Neural crest cell (in vitro differentiated cells): ENCODE measurements around the gene SMPD2. TPM values are rescaled to one million over a fixed set of nuclear protein-coding genes. Genes with fewer than 3 reads are reported as not detected.

Experiments used
- DNase-seq: peaks from one replicate; pipeline ENCODE4 v3.0.0; 2021; ENCODE audit warnings: low read depth, mixed read lengths, low spot score
- H3K27ac Mint-ChIP-seq: one replicate; pipeline ENCODE4 v1.8.0; 2021; ENCODE audit warnings: mild to moderate bottlenecking, mixed read lengths; ENCODE audit not compliant: unreplicated experiment
- H3K27me3 Mint-ChIP-seq: 2 replicates; pipeline ENCODE4 v1.8.0; 2021; ENCODE audit warnings: low read depth, mild to moderate bottlenecking, mixed read lengths
- H3K36me3 Mint-ChIP-seq: 2 replicates; pipeline ENCODE4 v1.8.0; 2021; ENCODE audit warnings: low read depth, mild to moderate bottlenecking, mixed read lengths
- H3K4me1 Mint-ChIP-seq: 2 replicates; pipeline ENCODE4 v1.8.0; 2021; ENCODE audit warnings: mixed read lengths
- H3K4me3 Mint-ChIP-seq: one replicate; pipeline ENCODE4 v1.8.0; 2021; ENCODE audit warnings: mild to moderate bottlenecking, mixed read lengths
- H3K9me3 Mint-ChIP-seq: 2 replicates; pipeline ENCODE4 v1.8.0; 2021; ENCODE audit warnings: mixed read lengths
- CTCF ChIP-seq: fragments of 200-600 bp; sonication (generic); conservative IDR thresholded peaks from 2 replicates; pipeline ENCODE4 v1.5.0; 2021; ENCODE audit warnings: antibody characterized with exemption, mild to moderate bottlenecking
- total RNA-seq: library from RNA; stranded (reverse); gene quantifications from 2 replicates; pipeline ENCODE4 v1.2.1, GENCODE V29; 2021

SMPD2 gene
- total RNA-seq, 1 donor from 2014 or later = 9.7 TPM

GRCh38 chr6:109450801-109451200, 10.3 kb downstream of the SMPD2 start:
- no peaks in the 10 kb centered on the region for H3K27me3 Mint-ChIP-seq
- H3K36me3 Mint-ChIP-seq = no peaks in the 10 kb centered on the region
- H3K4me3 Mint-ChIP-seq = peak overlapping the region; percentile 36

GRCh38 chr6:109451376-109451775, 10.9 kb downstream of the SMPD2 start:
- TF ChIP-seq CTCF = no peak
- no peaks in the 10 kb centered on the region for H3K9me3 Mint-ChIP-seq
- no peak for DNase-seq
- H3K27ac Mint-ChIP-seq = no peak overlapping the region
- H3K4me1 Mint-ChIP-seq = peaks cover 12% of the 10 kb centered on the region
- H3K27me3 Mint-ChIP-seq = no peaks in the 10 kb centered on the region
- peak overlapping the region; percentile 71 for H3K4me3 Mint-ChIP-seq
- no peaks in the 10 kb centered on the region for H3K36me3 Mint-ChIP-seq

More at GRCh38 chr6:109450801-109451200, 10.3 kb downstream of the SMPD2 start:
- no peak overlapping the region for H3K27ac Mint-ChIP-seq
- no peak for DNase-seq
- TF ChIP-seq CTCF = no peak
- peaks cover 9% of the 10 kb centered on the region for H3K4me1 Mint-ChIP-seq
- no peaks in the 10 kb centered on the region for H3K9me3 Mint-ChIP-seq

- no peak for TF ChIP-seq CTCF
- DNase-seq = no peak
- Mint-ChIP-seq H3K27me3 (no peaks in the 10 kb centered on the region), H3K36me3 (no peaks in the 10 kb centered on the region), H3K9me3 (no peaks in the 10 kb centered on the region), H3K4me3 (peak overlapping the region; percentile 71), H3K4me1 (peaks cover 20% of the 10 kb centered on the region), H3K27ac (peak overlapping the region; percentile 75)
These were observed 11.7 kb downstream of the SMPD2 start for GRCh38 chr6:109452181-109452580.

GRCh38 chr6:109453156-109453555, 12.6 kb downstream of the SMPD2 start:
- no peaks in the 10 kb centered on the region for H3K36me3 Mint-ChIP-seq
- TF ChIP-seq CTCF = no peak
- peak overlapping the region; percentile 71 for H3K4me3 Mint-ChIP-seq
- H3K9me3 Mint-ChIP-seq = no peaks in the 10 kb centered on the region
- H3K4me1 Mint-ChIP-seq = peaks cover 25% of the 10 kb centered on the region
- H3K27me3 Mint-ChIP-seq = peaks cover 2% of the 10 kb centered on the region
- H3K27ac Mint-ChIP-seq = no peak overlapping the region
- no peak for DNase-seq

GRCh38 chr6:109453594-109454495, 13.3 kb downstream of the SMPD2 start:
- Mint-ChIP-seq H3K4me3 (peak overlapping the region; percentile 82), H3K27me3 (peaks cover 2% of the 10 kb centered on the region), H3K9me3 (no peaks in the 10 kb centered on the region), H3K27ac (peak overlapping the region; percentile 43), H3K36me3 (no peaks in the 10 kb centered on the region), H3K4me1 (peaks cover 27% of the 10 kb centered on the region)
- TF ChIP-seq CTCF = no peak
- no peak for DNase-seq
